Coronary artery (tissue), 2 donors: ENCODE data around the gene KCNMB3.

Experiments
- DNase-seq: peaks from one replicate; pipeline ENCODE4 v3.0.0-alpha.2; 2017; ENCODE audit warnings: low spot score
- H3K27ac ChIP-seq, 2 donors: fragments of 200-600 bp; sonication (generic); one replicate each; pipeline ENCODE4 v1.5.1; 2016 to 2019
- H3K4me3 ChIP-seq: fragments of 200-600 bp; sonication (generic); 2 replicates; pipeline ENCODE4 v1.5.1; 2016; ENCODE audit warnings: mild to moderate bottlenecking, moderate library complexity
- TF ChIP-seq, protein P1 (sequence below): fragments of 200-600 bp; sonication (generic); IDR thresholded peaks from one replicate; pipeline ENCODE4 v1.5.1; 2019; ENCODE audit warnings: antibody characterized with exemption

KCNMB3 gene

DNA sequence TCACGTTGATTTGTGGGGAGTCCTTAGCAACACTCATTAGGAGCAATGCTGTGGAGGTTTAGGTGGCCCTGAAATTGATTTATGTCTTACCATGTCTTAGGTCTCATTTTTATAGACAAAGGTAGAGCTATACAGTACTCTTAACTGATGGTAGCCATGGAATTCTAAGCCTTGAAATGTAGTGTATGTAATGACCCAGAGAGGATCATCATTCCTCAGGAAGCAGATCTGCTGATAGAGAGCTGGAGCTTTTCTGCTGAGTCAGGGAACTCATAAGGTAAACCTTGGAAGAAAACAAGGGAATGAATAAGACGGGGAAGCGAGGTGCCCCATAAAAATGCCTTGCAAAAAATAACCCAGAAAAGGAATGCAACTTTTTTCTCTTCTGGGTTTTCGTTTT, 37.9 kb upstream of the KCNMB3 start:
- H3K4me3 ChIP-seq, result no peak overlapping the region
- TF ChIP-seq, protein P1, sequence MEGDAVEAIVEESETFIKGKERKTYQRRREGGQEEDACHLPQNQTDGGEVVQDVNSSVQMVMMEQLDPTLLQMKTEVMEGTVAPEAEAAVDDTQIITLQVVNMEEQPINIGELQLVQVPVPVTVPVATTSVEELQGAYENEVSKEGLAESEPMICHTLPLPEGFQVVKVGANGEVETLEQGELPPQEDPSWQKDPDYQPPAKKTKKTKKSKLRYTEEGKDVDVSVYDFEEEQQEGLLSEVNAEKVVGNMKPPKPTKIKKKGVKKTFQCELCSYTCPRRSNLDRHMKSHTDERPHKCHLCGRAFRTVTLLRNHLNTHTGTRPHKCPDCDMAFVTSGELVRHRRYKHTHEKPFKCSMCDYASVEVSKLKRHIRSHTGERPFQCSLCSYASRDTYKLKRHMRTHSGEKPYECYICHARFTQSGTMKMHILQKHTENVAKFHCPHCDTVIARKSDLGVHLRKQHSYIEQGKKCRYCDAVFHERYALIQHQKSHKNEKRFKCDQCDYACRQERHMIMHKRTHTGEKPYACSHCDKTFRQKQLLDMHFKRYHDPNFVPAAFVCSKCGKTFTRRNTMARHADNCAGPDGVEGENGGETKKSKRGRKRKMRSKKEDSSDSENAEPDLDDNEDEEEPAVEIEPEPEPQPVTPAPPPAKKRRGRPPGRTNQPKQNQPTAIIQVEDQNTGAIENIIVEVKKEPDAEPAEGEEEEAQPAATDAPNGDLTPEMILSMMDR, result no peak
- H3K27ac ChIP-seq, result no peak overlapping the region
- DNase-seq, result no peak

DNA sequence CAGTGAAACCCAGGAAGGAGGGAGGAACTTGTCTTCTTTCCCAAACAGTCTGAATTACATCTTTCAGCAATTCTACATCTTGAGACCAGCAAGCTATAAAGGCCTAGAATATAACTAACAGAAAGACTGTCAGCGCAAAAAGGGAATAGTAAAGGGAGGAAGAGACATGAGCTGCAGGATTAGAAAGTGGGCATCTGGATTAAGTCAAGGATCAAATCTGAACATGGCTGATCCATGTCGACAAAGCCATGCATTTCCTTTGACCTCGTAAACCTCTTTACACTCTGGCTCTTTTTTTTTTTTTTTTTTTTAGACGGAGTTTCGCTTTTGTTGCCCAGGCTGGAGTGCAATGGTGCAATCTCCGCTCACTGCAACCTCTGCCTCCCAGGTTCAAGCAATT, 35.4 kb upstream of the KCNMB3 start:
- no peak overlapping the region for H3K4me3 ChIP-seq
- TF ChIP-seq, protein P1, result no peak
- no peak overlapping the region for H3K27ac ChIP-seq
- no peak for DNase-seq

DNA sequence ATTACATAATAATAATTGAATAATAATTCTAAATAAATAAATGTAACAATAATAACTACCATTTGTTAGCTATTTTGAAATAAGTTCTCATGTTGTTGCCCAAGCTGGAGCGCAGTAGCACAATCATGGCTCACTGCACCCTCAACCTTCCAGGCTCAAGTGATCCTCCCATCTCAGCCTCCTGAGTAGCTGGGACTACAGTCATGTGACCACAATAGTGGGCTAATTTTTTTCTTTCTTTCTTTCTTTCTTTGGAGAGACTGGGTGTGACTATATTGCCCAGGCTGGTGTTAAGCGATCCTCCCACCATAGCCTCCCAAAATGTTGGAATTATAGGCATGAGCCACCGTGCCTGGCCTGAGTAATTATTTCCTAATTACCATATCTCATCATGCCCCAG, 30.9 kb upstream of the KCNMB3 start:
- TF ChIP-seq, protein P1, result no peak
- no peak for DNase-seq
- H3K4me3 ChIP-seq, result no peak overlapping the region
- no peak overlapping the region for H3K27ac ChIP-seq

DNA sequence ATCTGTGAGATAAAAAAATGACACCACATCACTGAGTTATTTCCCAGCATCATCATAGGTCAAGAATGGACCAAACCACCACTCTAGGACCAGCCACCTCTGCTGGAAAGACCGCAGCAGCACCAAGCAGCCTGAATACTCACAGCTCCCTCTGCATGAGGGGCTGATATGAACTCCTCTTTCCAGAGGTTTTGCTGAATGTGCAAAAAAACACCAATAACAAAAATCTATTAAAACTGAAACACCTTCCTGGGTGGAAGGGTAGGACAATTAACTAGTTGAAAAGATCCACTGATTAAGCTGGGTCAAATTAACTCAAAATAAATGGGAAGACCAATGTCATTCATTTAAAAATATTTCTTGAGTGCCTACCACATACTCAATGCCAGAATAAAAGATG, 28.9 kb upstream of the KCNMB3 start:
- TF ChIP-seq, protein P1, result no peak
- no peak overlapping the region for H3K4me3 ChIP-seq
- H3K27ac ChIP-seq, result no peak overlapping the region
- DNase-seq, result no peak

DNA sequence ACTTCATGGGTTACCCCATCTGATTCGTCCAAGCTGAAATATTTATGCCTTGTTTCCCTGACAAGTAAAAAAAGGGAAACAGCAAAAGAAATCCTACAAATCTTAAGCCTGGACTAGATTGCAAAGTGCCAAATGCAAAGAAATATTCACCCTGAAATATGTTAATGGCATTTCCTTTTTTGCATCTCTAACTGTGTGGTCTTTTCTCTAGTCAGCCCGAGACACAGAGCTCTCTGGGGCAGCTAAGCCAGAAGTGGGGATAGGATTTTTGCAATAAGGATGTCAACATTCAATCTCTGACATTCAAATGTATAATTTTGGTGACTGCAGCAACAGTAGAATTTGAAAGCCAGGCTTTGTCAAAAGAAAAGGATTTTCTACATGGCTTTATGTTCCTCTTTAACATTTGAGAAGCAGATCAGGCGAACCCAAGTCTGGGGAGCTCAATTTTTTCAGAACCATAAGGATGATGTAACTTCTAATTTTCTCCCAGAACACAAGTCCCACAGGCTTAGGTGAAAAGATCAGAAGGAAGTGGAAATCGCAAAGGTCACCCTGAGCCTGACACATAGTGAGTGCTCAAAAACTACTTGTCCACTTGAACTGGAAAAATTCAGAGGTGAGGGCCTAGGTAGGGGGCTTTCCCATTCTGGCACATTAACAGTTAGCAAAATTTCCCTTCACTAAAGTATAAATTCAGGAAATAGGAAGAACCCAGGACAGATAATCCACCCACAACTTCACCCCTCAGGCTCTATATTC, 28.2 kb upstream of the KCNMB3 start:
- Histone ChIP-seq H3K27ac (no peak overlapping the region), H3K4me3 (no peak overlapping the region)
- no peak for DNase-seq
- TF ChIP-seq, protein P1, result no peak

DNA sequence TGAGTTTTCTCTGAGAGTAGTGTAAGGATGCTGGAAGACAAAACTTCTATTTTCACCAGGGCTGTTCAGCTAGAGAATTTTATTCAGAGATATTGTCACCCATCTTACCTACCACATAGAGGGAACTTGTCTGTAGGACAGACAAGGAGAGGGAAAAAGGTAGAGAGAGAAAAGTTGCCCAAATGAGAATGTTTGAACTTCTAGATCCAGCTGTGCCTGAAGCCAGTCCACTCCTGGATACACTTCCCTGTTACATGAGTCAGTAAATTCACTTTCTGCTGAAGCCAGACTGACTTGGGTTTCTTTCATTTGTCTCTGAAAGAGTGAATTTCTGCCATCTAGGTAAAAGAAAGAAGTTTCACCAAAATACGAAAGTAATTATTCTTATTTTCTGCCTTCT, 27.2 kb upstream of the KCNMB3 start:
- TF ChIP-seq, protein P1, result no peak
- H3K4me3 ChIP-seq, result no peak overlapping the region
- no peak for DNase-seq
- H3K27ac ChIP-seq, result no peak overlapping the region

DNA sequence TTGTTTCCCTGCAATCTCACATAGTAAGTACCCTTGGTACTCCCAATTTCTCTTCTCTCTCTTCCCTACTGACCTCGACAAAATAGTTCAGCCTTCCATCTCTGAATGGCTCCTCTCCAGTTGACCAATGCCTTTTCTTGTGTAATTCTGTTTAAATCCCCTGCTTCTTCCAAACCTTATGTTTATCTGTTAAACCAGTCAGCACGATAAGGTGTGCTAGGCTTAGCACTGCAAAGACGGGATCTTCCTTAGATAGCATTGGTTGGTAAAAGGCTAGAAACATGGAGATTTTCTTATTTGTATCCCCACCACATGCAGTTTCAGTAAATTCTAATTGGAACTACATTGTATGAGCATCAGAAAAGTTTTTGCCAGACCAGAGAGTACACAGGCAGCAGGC, 25.8 kb upstream of the KCNMB3 start:
- DNase-seq, result no peak
- Histone ChIP-seq H3K4me3 (no peak overlapping the region), H3K27ac (no peak overlapping the region)
- TF ChIP-seq, protein P1, result no peak
